Frontal cortex (tissue), 4 donors: ENCODE results near the gene TCF20. TPM values are rescaled to one million over a fixed set of nuclear protein-coding genes. Genes with fewer than 3 reads are reported as not detected.

Source experiments
- DNase-seq, 2 donors: peaks; one replicate each; pipeline ENCODE4 v3.0.0; 2012; ENCODE audit warnings: low spot score in 2 of 2
- FAIRE-seq: peaks from 2 replicates; lab custom pipeline; 2012; peaks lifted over from hg19 to GRCh38; lab: Jason Lieb, UNC
- total RNA-seq: library from RNA; depleted of rRNA; stranded (reverse); fragments of >200 nt; gene quantifications from one replicate; pipeline ENCODE4 v1.2.3, GENCODE V29; 2014
- donor health status: control.
- donor health status: control.
- donor health status: control.

The TCF20 gene
- total RNA-seq, 1 donor from 2014 or later, result 60.3 TPM

- no peak for FAIRE-seq
- peak; percentile 61 to 66 for DNase-seq
These were observed 13.1 kb upstream of the TCF20 start for GRCh38 chr22:42283278-42284201.

- no peak for FAIRE-seq
- no peak for DNase-seq
These were observed 12.5 kb upstream of the TCF20 start for GRCh38 chr22:42282943-42283277.

DNA sequence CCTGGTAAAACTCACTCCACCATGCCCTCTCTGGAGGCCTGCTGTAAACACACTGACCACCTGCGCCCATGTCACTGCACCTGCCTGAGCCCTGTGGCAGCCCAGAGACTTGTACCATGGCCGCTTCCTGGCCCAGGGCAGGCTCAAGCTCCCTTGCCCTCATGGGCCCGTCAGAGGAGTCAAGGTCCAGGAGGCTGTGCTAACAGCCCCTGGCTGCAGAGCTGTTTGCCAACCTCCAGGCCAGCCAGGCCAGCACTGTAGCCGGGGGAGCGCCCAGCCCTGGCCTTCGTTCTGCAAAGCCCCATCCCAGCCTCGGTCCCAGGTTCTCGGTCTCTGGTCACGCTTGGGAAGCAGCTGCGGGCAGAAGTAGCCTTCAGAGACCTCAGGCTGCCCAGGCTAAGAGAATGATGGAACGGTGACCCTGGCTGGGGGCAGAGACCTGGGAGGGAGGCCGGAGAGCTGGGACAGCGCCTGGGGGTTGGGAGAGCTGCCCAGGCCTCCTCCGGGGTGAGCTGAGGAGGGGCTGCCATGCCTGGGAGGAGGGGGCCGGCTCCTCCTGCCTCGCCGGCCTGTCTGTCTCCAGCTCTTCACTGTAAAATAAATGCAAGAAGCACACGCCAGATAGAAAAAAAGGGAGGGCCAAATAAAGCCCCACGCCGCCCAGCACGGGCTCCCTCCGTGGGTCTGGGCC lies 11.9 kb upstream of the TCF20 start:
- FAIRE-seq, result no peak
- DNase-seq, result no peak

GRCh38 chr22:42281706-42282251 lies 11.3 kb upstream of the TCF20 start:
- DNase-seq, result no peak
- FAIRE-seq, result no peak

GRCh38 chr22:42281284-42281683 lies 10.8 kb upstream of the TCF20 start:
- FAIRE-seq (no peak), DNase-seq (no peak)

GRCh38 chr22:42280836-42281235 lies 10.4 kb upstream of the TCF20 start:
- DNase-seq (no peak), FAIRE-seq (no peak)

DNA sequence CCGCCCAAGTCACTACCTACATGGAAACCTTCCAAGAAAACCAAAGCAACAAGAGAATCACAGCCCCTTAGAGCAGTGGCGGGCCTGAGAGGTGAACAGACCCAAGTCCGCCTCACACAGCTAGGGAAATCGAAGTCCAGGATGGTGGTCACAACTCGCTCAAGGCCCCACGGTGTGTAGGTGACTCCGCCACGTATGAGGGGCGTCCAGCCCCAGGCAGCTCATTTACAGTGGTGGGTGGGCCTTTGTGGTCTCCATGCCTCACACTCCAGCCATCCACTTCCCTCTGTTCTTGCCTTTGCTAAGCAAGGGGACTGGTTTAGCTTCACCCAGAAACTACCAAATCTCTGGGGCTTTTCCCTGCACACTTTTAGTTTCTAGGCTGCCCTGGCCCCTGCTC lies 9.7 kb upstream of the TCF20 start:
- FAIRE-seq, result no peak

GRCh38 chr22:42279425-42280020 lies 9.1 kb upstream of the TCF20 start:
- FAIRE-seq, result no peak
- DNase-seq, result no peak

More for the DNA sequence above, 9.7 kb upstream of the TCF20 start:
- DNase-seq, result no peak

DNA sequence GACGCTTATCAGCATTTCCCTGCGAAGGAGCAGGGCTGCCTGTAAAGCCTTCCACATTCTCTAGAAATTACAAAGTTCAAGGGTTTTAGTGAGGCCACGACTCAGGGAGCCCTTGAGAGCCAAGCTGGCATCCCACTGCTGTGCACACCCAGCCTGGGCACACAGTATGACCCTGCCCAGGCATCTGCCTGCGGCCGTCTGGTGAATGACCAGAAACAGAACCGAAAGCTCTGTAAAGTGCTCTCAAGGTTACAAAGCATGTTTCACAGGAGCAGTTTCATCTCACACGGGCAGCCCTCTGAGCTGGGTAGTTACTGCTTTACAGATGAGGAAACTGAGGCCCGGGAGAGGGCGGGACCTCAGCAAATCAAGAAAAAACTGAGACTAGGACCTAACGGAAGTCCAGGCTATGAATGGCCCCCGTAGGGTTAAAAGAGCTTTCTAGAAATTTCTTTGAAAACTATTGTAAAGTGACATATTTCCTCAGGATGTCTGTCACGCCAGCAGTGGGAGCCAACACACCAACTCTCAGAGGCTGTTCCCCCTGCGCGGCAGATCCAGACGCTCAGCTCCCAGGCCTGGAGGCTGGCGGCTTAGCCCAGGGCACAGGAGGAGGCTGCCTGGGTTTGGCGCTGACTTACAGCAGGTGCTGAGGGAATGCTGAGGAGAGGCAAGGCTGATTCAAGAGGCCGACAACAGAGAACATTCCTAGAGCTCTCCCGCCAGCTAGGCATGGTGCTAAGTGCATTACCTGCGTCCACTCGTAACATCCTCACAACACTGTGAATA lies 7.7 kb upstream of the TCF20 start:
- FAIRE-seq, result no peak
- peak in 1 of 2 donors; percentile 64 for DNase-seq

GRCh38 chr22:42277232-42277753 lies 6.8 kb upstream of the TCF20 start:
- DNase-seq (no peak), FAIRE-seq (no peak)

DNA sequence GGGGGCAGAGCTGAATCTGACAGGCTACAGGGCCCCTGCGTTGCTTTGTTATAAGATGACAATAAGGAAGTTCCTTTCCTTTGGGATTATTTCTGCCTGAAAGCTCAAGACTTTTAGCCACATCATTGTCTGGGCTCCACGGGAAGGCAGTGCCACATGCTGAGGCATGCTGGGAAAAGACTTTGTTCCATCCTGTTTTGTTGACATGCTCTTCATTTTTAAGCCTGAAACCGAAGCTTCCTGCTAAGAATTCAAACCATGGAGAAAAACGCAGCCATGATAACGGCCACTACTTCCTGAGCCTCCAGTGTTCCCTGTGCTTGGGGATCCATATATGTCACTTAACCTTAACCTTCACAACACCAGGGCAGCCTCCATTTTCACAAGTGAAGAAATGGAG lies 5.5 kb upstream of the TCF20 start:
- FAIRE-seq, result no peak
- DNase-seq, result no peak

- DNase-seq, result no peak
- FAIRE-seq, result no peak
These were observed 4.7 kb upstream of the TCF20 start for GRCh38 chr22:42275176-42275575.

DNA sequence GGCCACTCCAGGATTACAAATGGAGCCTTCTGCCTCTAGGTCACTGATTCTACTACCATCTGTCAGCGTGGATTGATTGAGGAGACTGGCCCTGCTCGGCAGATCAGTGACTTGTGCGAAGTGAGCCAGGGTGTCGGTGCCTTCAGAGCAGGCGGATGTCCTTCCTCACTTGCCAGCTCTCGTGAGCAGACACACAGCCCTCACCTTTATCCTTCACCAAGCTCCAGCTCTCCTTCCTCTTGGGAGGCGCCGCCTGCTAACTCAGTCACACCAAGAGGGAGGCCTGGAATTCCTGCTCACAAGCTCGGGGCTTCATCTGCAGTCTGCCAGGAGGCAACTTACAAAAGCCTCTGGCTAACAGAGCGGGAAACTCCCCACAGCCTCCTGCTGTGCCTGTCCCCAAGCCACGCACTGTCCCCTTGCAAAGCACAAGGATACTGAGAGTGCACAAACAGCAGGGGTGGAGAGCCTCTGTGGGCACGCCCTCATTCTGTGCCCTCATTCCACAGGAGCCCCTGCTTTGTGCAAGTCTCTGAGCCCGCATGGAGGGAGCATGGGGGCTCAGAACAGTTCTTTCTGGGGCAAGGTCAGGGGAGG lies 3.5 kb upstream of the TCF20 start:
- DNase-seq, result no peak
- no peak for FAIRE-seq

- no peak for FAIRE-seq
- no peak for DNase-seq
These were observed 2.1 kb upstream of the TCF20 start for GRCh38 chr22:42272431-42272999.

GRCh38 chr22:42271906-42272305 lies 1.5 kb upstream of the TCF20 start:
- DNase-seq (no peak), FAIRE-seq (no peak)

DNA sequence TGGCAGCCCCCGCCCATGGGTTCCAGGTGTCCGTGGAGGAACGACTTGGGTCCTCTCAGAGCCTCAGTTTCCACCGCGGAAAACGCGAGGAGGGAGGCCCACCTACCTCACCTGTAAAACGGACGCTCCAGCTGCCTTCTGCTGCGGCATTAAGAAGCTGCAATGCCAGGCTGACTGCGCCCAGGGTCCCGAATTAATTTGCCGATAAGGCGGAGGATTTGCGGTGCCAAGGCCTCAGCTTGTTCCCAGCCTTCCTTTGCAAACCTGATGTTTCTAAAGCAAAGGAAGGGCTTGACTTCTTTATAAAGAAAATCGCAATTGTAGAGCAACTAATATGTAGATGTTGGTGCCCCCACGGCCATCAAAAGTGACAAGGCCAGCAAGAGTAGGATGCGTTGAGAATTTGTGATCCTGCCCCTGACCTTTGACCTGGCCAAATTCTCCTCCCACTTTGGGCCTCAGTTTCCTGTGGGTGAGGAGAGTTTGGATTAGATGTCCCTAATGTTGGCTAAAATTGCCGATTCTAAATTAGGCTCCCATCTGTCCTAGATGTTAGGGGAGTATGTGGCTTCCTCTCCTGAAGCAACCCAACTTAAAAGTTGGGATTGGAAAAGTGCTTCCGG lies 849 bp upstream of the TCF20 start:
- no peak for DNase-seq
- no peak for FAIRE-seq

- no peak for FAIRE-seq
- DNase-seq, result no peak
These were observed 310 bp downstream of the TCF20 start for GRCh38 chr22:42270176-42270509.

DNA sequence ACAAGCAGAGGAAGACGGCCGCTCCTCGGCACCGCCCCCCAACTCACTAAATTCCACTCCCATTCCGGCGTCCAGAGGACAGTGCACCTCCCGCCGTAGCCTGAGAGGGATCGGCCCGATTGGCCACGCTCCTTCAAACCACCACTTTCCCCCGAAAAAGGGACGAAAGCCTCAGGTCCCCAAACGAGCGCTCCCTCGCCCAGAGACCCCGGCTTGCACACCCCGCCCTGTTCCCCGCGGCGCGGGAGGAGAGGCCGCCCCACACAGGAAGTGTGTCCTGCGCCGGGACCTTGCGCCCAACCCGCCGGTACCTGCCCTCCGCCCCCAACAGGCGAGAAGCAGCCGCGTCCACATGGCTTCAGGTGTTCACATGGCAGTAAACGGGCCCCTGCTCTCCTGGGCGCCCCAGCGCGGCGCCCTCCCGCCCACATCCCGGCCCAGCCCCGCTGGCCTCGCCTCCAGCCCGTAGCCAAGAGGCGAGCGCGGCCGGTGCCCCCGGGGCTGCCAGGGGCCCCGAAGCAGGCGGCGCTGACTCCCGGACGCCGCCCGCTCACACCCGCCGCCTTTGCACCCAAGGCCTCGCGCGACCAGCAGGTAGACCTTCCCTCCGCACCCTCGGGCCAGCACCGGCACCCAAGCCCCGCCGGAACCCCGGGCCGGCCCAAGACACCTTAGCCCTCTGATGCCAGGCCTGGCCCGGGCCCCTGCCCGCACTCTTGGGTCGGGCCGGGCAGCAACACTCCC lies 849 bp downstream of the TCF20 start:
- DNase-seq (peak; percentile 60 to 64), FAIRE-seq (no peak)
